ENCODE data around the gene PNLIPRP2.

PNLIPRP2 gene

DNA sequence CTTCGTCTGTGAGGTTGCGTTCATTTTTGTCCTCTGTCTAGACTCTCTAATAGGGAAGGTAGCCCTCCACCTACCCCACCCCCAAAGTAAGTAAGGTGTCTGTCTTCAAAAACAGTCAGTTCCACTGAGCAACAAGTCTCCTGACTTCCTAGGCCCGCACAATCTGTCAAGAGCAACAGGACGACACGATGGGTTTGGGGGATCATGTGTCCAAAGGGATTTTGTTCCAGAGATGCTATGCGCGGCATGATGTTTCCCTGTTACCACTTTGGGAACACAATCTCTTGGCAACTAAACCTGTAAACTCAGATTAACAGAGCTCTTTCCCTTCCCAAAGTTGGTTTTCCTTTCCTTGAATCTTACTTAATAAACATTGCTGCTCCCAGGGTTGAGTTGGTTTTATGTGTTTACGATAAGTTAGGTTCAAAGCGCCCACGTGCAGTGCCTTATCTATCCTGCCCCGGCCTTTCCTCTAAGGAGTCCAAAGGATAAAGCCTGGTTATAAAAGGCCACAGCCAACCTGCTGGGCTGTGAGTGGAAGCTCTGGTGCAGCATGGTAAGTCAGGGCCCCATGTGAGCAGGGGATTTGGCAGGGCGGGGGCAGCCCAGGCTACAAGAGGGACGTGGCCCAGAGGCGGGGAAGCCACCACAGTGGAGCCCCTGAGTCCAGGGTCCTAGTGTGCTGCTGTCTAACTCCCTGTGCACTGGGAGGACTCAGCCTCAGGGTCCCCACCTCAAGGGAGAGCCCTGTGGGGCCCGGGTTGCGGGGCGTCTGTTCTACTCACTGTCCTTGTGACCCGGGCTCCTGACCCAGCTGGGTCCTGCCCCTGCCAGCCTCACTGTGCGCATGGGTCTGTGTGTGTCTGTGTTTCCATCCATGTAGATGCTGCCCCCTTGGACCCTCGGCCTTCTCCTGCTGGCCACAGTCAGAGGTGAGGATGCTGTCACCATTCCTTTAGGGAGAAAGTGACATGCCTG, at the start of gene PNLIPRP2:
TSS of gene PNLIPRP2 (plus strand) at position 531 of the 978 bp plus-strand sequence.
- Histone ChIP-seq H3K9me3 (ENCODE audit: control insufficient read depth, low read length) (no peaks in the 10 kb centered on the region), H3K9ac (no peak within 1 kb of the TSS), H3K4me2 (ENCODE audit: low read length) (no peak within 1 kb of the TSS), H3K79me2 (no peaks in the 10 kb centered on the region), H2AFZ (no peak within 1 kb of the TSS), H3K27ac (no peak within 1 kb of the TSS), H3K4me1 (no peaks in the 10 kb centered on the region), H3K27me3 (ENCODE audit: control insufficient read depth, insufficient read depth, low read length) (no peaks in the 10 kb centered on the region), H3K4me3 (ENCODE audit: low read depth, low read length) (no peak within 1 kb of the TSS), H3K36me3 (ENCODE audit: control insufficient read depth, insufficient read depth, low read length) (no peaks in the 10 kb centered on the region)
- TF ChIP-seq CTCF (IDR thresholded peaks at IDR 0.05) = no peak

GRCh38 chr10:116574797-116575196, 46.0 kb upstream of the PNLIPRP2 start:
- Histone ChIP-seq H3K4me3 (ENCODE audit: low read depth, low read length) (no peak overlapping the region), H3K36me3 (ENCODE audit: control insufficient read depth, insufficient read depth, low read length) (no peaks in the 10 kb centered on the region), H3K79me2 (no peaks in the 10 kb centered on the region), H2AFZ (no peak overlapping the region), H3K4me1 (no peaks in the 10 kb centered on the region), H3K9ac (no peak overlapping the region), H3K9me3 (ENCODE audit: control insufficient read depth, low read length) (no peaks in the 10 kb centered on the region), H3K27ac (no peak overlapping the region), H3K27me3 (ENCODE audit: control insufficient read depth, insufficient read depth, low read length) (no peaks in the 10 kb centered on the region), H3K4me2 (ENCODE audit: low read length) (no peak overlapping the region)
- TF ChIP-seq CTCF (IDR thresholded peaks at IDR 0.05) = no peak

- H3K9me3 ChIP-seq (ENCODE audit: control insufficient read depth, low read length) = no peaks in the 10 kb centered on the region
- H3K4me2 ChIP-seq (ENCODE audit: low read length) = no peak overlapping the region
- TF ChIP-seq CTCF (IDR thresholded peaks at IDR 0.05) = no peak
- H3K27ac ChIP-seq = no peak overlapping the region
- no peaks in the 10 kb centered on the region for H3K36me3 ChIP-seq (ENCODE audit: control insufficient read depth, insufficient read depth, low read length)
- no peaks in the 10 kb centered on the region for H3K4me1 ChIP-seq
- no peak overlapping the region for H2AFZ ChIP-seq
- no peaks in the 10 kb centered on the region for H3K27me3 ChIP-seq (ENCODE audit: control insufficient read depth, insufficient read depth, low read length)
- H3K9ac ChIP-seq = no peak overlapping the region
- H3K79me2 ChIP-seq = no peaks in the 10 kb centered on the region
- no peak overlapping the region for H3K4me3 ChIP-seq (ENCODE audit: low read depth, low read length)
These were observed 32.7 kb upstream of the PNLIPRP2 start for GRCh38 chr10:116587878-116588591.

DNA sequence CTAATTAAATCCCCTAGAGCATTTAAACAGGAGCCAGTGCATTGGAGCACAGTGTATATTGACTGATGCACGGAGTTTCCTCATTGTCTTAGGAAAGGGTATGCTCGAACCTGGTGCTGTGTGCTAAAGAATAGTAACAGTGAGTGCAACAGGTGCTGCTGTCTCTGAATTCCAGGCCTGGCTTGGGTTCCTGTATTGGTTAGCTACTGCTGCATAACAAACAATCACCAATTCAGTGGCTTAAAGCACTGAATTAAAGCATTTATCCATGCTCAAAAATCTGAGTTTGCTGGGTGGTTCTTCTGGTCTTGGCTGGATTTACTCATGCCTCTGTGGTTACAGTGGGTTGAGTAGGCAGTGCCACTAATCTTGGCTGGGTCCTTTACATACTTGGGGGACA, 31.8 kb upstream of the PNLIPRP2 start:
- Histone ChIP-seq H3K27me3 (ENCODE audit: control insufficient read depth, insufficient read depth, low read length) (no peaks in the 10 kb centered on the region), H3K9ac (no peak overlapping the region), H3K4me2 (ENCODE audit: low read length) (no peak overlapping the region), H2AFZ (no peak overlapping the region), H3K9me3 (ENCODE audit: control insufficient read depth, low read length) (no peaks in the 10 kb centered on the region), H3K79me2 (no peaks in the 10 kb centered on the region), H3K36me3 (ENCODE audit: control insufficient read depth, insufficient read depth, low read length) (no peaks in the 10 kb centered on the region), H3K27ac (no peak overlapping the region), H3K4me3 (ENCODE audit: low read depth, low read length) (no peak overlapping the region), H3K4me1 (no peaks in the 10 kb centered on the region)
- TF ChIP-seq CTCF (IDR thresholded peaks at IDR 0.05) = no peak

Data from parathyroid adenoma (tissue), 2 donors.